HG02763 (cell line): ENCODE data around the gene UBXN7.
"Not testable (repeated sequence)": the region's sequence is repeated elsewhere in the genome, so short reads cannot be mapped to it uniquely, and the experiment has no call there.

Experiments
- ATAC-seq: cut with Tn5 transposase; IDR thresholded peaks from one replicate; pipeline ENCODE4 v1.9.1; 2021; ENCODE audit warnings: mild to moderate bottlenecking, moderate library complexity; ENCODE audit not compliant: unreplicated experiment

UBXN7 gene

DNA sequence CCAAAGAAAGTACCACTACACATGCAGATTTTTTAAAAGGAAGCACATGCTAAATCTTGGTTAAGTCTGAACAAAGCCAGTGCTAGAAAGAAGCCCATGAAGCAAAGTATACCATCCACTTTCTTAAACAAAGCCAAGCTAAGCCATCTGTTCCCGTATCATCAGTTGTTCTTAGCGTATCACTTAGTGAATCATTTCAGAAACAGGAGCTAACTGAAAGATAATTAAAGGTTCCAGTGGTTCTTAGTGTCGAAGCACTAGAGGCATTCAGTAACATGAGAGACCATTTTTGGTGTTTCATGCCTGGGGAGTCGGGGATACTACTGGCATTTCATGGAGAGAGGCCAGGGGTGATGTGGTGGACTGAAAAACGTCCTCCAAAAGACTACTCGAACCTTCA, 12.8 kb downstream of the UBXN7 start:
- no peak for ATAC-seq

DNA sequence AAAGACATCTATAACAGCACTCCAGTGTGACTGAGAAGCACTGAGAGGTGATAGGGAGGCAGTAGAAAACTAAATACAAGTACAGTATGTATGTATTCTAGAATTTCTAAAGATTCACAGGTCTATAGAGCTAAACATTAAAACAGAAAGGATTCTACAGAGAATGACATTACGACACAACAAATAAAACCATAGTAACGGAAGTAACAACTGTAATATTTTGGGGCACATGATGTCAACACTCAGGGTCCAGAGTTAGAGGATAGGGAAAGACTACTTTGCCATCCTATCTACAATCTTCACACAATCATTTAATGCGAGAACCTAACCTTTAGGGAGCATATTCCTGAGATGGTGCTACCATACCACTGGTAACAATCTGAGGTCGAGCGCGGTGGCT, 13.6 kb downstream of the UBXN7 start:
- ATAC-seq, result no peak

DNA sequence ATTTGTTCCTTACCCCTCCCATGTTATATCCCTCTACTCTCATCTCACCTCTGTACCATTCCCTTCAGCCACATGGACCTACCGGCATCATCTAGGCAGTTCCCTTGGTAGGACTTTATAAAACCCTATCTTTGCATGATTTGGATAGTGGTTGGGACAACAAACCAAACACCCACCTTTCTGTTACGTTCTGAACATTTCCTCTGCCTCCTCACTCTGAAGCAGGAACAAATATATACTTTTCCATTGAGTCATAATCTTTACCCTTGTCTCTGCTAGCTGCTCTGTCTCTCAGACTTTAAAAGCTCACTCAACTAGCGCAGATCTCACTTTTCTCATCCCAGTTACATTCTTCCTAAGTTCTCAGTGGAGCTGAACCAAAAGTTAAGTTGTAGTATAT, 17.8 kb downstream of the UBXN7 start:
- no peak for ATAC-seq

DNA sequence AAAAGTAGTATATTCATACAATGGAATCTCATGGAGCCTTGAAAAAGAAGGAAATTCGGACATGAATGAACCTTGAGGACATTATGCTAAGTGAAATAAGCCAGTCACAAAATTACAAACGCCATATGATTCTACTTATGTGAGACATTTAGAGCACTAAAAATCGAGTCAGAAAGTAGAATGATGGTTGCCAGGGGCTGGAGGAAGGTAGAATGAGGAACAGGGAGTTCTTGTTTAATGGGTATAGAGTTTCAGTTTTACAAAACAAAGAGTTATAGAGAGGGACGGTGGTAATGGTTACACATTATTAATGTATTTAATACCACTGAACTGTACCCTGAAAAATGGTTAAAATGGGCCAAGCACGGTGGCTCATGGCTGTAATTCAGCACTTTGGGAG, 19.5 kb downstream of the UBXN7 start:
- no peak for ATAC-seq

DNA sequence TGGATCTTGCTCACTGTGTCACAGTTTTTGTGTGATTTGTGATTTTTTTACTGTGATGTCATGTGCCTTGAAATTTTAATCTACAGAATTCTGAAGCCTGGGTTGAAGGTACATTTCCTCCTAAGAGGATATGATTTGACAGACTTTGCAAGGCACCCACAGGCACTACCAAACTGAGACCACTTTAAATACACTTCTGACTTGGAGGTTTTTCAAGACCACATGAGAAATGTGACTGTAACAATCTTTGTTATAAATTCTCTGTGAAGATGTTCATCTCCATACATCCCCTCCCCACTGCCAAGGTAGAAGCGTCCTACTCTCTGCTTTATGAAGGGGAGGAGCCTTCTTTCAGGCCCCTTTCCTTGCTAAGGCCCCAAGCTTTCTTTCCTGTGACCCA, 22.8 kb downstream of the UBXN7 start:
- no peak for ATAC-seq

DNA sequence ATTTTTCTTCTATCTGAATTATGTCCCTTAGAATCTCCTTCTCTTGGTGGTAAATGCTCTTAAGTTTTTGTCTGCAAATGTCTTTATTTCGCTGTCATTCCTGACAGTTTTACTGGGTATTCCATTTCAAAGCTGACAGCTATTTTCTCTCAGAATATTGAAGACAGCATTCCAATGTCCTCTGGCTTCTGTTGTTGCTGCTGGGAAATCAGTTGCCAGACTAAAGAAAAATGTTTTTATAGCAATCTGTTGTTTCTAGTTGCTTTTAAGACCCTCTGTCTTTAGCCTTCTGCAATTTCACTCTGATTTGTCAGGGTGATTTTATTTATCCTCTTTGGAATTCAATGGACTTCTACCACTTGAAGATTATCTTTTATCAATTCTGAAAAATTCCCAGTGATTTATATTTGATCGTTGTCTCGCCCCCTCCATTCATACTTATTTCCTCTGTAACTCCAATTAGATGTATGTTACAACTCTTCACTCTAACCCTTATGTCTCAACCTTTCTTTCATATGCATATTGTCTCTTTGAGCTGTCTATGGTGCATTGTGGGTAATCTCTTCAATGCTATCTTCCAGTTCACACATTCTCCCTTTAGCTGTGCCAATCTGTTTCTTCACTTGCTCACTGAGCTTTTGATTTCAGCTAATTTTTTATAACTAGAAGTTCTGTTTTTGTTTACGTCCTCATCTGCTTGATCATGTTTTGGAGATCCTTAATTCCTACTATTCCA, 23.5 kb downstream of the UBXN7 start:
- no peak for ATAC-seq

DNA sequence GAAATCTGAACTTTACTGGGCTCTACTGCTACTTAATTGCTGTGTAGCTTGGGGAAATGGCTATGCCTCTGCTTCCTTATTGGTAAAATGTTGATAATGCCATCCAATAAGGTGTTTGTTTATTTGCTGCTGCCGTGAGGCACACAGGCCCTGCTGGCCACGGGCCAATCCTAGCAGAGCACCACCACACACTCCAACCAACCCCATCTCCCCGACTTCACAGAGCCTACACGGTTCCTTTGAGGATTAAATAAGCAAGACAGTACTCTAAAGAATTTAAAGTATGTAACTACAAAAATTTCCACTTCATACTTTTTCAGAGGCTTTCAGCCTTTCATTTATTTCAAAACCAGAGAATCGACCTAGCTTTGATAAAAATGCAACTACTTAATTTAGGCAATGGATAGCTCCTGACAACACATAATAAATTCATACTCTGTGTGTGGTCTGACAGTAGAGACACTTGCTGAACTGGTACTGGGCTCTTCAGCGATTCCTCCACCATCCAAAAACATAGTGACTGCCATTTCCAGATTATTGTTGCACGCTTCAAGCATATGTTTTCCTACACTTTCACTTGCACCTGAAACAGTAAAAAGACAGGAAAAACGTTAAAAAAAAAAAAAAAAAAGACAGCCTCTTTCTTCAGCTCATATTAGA, 25.3 kb downstream of the UBXN7 start:
- ATAC-seq, result no peak

DNA sequence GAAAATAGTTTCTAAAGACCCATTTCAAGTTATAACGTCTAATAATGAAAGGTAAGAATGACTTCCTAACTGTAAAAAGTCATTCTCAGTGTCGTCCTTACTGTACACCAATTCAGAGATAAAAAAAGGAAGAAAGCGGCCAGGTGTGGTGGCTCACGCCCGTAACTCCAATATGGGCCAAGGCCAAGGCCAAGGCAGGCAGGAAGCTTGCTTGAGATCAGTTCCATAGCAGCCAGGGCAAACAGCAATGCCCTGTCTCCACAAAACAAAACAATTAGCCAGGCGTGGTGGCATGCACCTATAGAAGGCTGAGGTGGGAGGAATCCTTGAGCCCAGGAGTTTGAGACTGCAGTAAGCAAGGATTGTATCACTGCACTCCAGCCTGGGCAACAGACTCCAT, 31.9 kb downstream of the UBXN7 start:
- ATAC-seq, result no peak

DNA sequence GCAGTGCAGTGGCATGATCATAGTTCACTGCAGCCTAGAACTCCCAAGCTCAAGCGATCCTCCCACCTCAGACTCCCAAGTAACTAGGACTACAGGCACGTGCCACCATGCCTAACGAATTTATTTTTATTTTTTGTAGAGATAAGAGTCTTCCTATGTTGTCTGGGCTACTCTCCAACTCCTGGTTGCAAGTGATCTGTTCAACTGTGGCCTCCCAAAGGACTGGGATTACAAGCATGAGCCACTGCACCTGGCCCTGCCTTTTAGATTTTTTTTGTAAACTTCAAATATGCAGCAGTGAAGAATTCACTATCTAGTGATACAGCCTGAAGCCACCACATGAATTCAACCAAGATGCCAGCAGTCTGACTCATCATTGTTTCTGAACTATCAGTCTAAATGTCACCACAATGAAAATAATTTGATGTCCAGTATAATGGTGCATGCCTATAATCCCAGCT, 32.7 kb downstream of the UBXN7 start:
- no peak for ATAC-seq

DNA sequence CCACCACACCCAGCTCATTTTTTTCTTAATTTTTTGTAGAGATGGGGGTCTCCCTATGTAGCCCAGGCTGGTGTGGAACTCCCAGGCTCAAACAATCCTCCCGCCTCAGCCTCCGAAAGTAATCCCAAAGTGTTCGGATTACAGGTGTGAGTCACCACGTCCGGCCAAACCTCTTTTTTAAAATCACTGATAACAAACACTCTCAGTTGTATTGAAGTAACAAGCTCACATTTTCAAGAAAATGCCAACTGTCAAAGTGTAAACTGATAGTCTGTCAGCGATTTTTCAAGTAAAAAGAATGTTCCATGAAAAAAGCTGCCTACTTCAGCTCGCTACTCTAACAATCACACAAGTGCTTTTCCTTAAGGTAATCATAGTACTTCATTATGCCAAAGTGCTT, 33.4 kb downstream of the UBXN7 start:
- ATAC-seq, result no peak

DNA sequence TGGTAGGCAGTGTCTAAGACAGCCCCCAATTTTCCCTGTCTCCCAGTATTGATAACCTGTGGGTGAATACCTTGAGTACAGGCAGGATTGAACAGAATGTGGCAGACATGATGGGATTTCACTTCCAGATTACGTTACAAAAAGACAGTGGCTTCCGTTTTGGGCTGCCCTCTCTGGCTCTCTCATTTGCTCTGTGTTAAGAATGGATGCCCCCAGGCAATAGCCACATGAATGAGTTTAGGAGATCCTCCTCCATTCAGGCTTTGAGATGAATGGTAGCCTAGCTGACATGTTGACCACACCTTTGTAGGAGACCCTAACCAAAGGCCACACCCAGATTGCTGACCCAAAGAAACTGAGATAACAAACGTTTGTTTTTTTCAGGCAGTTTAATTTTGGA, 34.3 kb downstream of the UBXN7 start:
- no peak for ATAC-seq

DNA sequence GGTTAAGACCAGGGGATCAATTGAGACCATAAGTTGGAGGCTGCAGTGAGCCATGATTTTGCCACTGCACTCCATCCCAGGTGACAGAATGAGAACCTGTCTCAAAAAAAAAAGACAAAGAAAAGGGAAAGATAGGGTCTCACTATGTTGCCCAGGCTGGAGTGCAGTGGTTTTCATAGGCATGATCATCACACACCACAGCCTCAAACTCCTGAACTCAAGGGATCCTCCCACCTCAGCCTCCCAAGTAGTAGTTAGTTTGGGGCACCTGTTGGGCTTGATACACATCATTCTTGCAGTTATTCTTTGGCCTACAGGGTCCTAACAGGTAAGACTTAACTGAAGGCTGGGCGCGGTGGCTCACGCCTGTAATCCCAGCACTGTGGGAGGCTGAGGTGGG, 42.1 kb downstream of the UBXN7 start:
- ATAC-seq, result no peak

DNA sequence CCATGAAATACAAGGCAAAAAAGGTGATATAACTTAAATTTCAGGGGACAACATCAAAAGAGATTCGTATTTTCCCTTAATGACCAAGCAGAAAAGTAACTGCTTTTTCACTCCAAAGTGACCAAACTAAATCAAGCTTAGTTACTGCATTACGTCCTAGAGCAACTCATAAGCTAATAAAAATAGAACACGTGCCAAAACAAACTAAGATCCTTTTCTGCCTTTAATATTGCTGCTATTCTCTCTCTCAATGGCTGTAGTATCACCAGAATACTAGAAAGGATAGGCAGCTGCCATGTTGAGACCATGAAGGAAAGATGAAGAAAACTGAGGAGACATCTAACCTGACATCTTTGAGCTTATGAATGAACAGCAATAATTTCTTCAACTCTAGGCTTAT, 43.3 kb downstream of the UBXN7 start:
- no peak for ATAC-seq

DNA sequence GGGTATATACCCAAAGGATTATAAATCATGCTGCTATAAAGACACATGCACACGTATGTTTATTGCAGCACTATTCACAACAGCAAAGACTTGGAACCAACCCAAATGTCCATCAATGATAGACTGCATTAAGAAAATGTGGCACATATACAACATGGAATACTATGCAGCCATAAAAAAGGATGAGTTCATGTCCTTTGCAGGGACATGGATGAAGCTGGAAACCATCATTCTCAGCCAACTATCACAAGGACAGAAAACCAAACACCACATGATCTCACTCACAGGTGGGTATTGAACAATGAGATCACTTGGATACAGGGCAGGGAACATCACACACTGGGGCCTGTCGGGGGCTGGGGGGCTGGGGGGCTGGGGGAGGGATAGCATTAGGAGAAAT, 44.3 kb downstream of the UBXN7 start:
- not testable (repeated sequence) for ATAC-seq

DNA sequence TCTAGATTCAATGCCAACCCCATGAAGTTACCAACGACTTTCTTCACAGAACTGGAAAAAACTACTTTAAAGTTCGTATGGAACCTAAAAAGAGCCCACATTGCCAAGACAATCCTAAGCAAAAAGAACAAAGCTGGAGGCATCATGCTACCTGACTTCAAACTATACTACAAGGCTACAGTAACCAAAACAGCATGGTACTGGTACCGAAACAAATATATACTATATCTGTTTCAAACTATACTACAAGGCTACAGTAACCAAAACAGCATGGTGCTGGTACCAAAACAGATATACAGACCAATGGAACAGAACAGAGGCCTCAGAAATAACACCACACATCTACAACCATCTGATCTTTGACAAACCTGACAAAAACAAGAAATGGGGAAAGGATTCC, 45.4 kb downstream of the UBXN7 start:
- not testable (repeated sequence) for ATAC-seq

DNA sequence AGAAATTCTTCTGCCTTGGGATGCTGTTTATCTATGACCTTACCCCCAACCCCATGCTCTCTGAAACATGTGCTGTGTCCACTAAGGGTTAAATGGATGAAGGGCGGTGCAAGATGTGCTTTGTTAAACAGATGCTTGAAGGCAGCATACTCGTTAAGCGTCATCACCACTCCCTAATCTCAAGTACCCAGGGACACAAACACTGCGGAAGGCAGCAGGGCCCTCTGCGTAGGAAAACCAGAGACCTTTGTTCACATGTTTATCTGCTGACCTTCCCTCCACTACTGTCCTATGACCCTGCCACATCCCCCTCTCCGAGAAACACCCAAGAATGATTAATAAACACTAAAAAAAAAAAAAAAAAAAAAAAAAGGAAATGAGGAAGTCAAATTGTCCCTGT, 46.2 kb downstream of the UBXN7 start:
- not testable (repeated sequence) for ATAC-seq

DNA sequence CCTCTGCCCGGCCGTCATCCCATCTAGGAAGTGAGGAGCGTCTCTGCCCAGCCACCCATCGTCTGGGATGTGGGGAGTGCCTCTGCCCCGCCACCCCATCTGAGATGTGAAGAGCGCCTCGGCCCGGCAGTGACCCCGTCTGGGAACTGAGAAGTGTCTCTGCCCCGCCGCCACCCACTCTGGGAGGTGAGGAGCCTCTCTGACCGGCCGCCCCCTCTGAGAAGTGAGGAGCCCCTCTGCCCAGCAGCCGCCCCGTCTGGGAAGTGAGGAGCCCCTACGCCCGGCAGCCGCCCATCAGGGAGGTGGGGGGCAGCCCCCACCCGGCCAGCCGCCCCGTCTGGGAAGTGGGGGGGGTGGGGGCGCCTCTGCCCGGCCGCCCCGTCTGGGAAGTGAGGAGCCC, 46.8 kb downstream of the UBXN7 start:
- not testable (repeated sequence) for ATAC-seq

DNA sequence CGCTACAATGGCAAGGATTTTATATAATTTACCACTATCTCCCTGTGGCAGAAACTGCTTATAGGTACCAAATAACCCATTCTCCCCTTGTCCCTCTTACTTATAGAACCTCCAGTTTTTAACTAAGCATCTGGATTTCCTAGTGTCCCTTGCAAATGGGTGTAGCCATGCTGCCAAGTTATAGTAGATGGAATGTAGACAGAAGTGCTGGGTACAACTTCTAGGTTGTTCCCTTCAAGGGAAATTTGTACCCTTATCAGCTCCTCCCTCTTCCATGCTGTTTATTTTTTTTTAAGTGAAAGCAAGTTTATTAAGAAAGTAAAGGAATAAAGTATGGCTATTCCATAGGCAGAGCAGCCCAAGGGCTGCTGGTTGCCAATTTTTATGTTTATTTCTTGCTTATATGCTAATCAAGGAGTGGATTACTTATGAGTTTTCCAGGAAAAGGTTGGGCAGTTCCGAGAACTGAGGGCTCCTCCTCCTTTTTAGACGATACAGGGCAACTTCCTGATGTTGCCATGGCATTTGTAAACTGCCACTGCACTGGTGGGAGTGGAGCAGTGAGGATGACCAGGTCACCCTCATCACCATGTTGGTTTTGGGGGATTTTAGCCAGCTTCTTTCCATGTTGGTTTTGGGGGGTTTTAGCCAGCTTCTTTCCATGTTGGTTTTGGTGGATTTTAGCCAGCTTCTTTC, 53.9 kb downstream of the UBXN7 start:
- no peak for ATAC-seq

DNA sequence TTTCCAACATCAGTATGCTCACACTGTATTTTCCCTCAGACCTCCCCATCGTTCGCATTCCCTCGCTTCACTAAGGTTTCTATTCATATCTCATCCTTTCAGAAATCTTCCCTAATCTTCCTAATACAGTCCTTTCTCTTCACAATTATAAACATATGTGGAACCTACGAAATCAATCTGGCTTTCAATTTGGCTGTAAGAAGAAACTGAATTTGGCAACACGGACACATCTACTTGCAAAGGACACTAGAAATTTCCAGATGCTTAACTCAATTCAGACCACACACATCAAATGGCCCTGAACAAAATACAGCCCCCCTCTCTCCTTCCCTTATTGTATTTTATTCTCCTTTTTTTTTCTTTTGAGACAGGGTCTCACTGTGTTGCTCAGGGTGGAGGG, 54.9 kb downstream of the UBXN7 start:
- no peak for ATAC-seq

DNA sequence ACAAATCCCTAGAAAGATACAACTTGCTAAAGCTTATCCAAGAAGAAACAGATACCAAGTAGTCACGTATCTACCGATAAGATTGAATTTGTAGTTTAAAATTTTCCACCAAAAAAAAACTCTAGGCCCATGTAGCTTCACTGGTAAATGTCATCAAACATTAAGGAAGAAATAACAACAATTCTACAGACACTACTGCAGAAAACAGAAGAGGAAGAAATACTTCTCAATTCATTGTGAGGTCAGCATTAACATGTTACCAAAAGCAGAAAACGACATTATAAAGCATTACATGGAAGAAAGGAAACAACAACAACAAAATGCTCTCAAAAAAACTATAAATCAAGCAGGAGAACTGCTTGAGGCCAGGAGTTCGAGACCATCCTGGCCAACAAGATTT, 66.5 kb downstream of the UBXN7 start:
- ATAC-seq, result no peak

DNA sequence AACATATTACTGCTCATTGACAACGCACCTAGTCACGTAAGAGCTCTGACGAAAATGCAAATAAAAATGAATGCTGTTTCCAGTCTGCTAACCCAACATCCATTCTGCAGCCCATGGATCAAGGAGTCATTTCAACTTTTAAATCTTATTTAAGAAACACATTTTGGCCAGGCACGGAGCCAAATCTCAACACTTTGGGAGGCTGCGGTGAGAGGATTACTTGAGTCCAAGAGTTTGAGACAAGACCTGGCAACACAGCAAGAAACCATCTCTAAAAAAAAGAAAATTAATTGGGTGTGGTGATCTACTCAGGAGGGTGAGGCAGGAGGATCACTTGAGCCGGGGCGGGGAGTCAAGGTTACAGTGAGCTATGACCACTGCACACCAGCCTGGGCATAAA, 71.6 kb downstream of the UBXN7 start:
- ATAC-seq, result no peak

DNA sequence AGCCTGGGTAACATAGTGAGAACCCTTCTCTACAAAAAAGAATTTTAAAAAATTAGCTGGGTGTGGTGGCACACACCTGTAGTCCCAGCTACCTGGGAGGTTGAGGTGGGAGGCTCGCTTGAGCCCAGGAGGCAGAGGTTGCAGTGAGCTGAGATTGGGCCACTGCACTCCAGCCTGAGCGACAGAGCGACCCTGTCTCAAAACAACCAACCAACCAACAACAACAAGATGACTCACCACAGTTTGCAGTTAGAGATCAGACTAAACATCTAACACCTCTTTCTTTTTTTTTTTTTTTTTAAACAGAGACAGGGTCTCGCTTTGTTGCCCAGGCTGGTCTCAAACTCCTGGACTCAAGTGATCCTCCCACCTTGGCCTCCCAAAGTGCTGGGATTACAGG, 73.7 kb downstream of the UBXN7 start:
- ATAC-seq, result not testable (repeated sequence)
